GM19455 (cell line): Measurements from ENCODE around the gene SP3.
"Not testable (repeated sequence)": the region's sequence is repeated elsewhere in the genome, so short reads cannot be mapped to it uniquely, and the experiment has no call there.

Experiments
- ATAC-seq: cut with Tn5 transposase; IDR thresholded peaks from one replicate; pipeline ENCODE4 v1.9.1; 2021; ENCODE audit not compliant: unreplicated experiment

SP3 gene

GRCh38 chr2:173892341-173892740, 72.8 kb downstream of the SP3 start:
- no peak for ATAC-seq

GRCh38 chr2:173891315-173892037, 73.7 kb downstream of the SP3 start:
- ATAC-seq: no peak

DNA sequence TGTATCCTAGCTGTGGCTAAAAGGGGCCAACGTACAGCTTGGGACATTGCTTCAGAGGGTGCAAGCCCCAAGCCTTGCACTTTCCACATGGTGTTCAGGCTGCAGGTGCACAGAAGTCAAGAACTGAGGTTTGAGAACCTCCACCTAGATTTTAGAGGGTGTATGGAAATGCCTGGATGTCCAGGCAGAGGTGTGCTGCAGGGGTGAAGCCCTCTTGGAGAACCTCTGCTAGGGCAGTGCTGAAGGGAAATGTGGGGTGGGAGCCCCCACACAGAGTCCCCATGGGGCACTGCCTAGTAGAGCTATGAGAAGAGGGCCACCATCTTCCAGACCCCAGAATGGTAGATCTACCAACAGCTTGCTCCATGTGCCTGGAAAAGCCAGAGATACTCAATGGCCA, 75.7 kb downstream of the SP3 start:
- ATAC-seq: not testable (repeated sequence)

- ATAC-seq: no peak
Measured at GRCh38 chr2:173886613-173887012, 78.6 kb downstream of the SP3 start.

- no peak for ATAC-seq
Measured at GRCh38 chr2:173884025-173884802, 81.0 kb downstream of the SP3 start.

DNA sequence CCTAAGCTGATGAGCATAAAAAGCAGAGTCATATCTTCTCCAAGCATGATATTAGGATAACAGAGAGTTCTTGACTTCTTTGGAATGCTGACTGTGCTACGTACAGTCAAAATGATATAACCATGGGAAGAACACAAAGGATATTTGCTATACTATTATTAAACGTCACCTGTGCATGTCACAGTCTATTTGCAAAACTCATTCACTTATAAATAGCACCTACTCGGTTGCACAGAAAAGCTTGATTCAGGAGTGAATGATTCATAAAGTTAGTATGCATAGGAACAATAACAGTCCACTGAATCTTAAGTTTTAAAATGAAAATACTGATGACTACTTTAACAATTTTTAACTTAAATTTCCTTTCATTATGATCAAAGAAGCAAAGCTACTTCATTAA, 83.3 kb downstream of the SP3 start:
- ATAC-seq: no peak

- ATAC-seq: no peak
Measured at GRCh38 chr2:173881461-173881860, 83.7 kb downstream of the SP3 start.

DNA sequence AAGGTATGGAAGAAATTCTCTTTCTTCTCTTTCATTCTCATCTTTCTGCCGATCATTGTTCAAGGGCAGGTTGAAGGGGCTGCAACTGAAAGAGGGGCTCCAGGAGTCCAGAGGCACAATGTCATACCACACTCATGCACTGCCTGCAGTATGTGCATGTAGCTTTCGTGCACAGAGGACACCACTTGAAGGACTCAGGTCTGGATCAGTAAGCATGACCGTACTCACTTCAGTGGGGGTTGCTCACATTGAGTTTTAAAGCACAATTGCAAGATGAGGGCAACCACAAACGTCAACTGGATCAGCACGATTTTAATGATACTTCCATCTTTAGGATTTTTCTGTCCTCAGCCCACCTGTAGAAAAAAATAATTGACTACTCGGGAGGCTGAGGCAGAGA, 84.6 kb downstream of the SP3 start:
- no peak for ATAC-seq

- ATAC-seq: no peak
Measured at GRCh38 chr2:173876833-173877413, 88.2 kb downstream of the SP3 start.

DNA sequence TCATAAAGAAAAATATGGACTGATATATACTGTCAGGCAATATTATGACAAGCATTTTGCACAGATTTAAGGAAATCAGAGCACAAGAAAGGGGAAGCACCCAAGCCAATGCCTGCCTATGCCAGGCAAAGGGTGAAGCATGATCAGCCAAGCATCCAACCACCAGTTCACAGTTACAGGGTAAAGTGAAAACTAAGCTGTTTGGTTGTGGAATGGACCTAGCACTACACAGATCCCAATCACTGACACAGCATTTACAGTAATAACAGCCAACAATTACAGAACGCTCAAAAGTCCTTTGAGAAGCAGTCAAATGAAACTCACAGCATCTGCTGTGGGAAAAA, 90.3 kb downstream of the SP3 start:
- peak; percentile 72 for ATAC-seq

- peak; percentile 34 for ATAC-seq
Measured at GRCh38 chr2:173874003-173874893, 90.9 kb downstream of the SP3 start.

DNA sequence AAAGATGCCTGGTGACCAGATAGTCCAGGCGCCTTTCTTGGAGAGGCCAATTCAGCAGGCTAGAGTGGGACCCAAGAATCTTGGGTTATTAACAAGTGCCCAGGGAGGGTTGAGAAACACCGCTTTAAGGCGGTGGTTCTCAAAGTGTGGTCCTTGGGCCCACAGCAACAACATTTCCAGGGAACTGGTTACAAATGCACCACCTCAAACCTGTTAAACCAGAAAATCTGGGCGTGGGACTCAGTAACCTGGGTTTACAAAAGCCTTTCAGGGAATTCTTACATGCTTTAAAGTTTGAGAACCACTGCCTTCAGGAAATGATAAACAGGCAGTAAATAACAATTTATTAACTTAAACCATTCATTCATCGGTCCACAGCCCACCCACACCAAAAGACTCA, 92.5 kb downstream of the SP3 start:
- no peak for ATAC-seq

DNA sequence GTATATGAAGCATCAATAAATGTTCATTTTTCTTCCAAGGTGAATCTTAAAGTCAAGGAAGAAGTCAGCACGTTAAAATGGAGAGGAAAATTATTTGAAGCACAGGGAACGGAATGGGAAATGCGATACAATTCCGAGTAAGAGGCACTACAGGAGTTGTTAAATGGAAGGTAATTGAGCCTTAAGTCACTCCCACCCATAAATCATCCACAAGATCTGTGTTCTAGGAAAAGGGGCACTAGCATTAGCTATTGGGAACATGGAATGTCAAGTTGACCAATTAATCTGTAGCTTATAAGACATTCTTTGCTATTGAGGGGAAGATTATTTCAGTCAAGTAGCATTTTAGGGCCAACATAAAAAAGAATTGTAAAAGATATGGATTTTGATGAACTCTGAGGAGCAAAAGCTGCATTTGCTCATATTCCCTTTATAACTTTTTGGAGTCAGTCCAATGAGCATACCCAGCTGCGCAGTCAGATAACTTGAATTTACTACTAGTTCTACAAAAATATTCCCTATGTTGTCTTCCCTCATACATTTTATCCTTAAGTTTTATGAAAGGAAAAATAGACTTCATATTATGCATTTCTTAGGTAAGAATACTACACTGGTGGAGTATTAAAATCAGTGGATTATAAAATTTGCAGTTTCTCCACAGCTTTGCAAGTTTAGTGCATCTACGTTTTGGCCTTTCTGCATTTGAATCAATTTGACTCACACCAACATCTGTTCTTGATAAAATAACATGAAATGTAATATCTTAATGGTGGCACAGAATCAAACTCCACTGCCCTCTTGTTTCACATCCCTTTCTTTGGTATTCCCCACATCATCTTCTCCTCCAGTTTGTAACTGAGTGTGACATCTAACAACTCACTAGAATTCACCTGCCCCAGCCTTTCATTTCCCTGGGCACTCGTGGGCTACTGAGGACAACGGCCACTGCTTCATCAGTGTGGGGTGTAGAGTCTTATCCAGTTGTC, 95.6 kb downstream of the SP3 start:
- ATAC-seq: no peak

DNA sequence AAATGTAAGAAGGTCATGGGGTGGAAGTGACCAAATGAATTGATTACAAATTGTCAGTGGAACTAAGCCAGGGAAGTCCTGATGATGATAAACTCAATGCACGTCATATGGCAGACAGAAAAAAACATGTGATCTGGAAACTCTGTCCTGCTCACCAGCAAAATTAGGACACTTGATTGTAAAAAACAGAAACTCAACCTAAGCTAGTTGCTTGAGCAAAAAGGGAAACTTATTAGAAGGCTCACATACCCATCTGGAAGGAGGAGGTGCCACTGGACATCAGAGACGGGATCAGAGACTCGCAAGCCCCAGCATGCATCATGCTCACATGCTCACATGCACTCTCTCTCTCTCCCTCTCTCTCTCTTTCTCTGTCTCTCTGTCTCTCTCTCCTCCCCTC, 96.8 kb downstream of the SP3 start:
- no peak for ATAC-seq

- ATAC-seq: no peak
Measured at GRCh38 chr2:173866874-173867618, 98.1 kb downstream of the SP3 start.

- no peak for ATAC-seq
Measured at GRCh38 chr2:173865971-173866873, 99.0 kb downstream of the SP3 start.

DNA sequence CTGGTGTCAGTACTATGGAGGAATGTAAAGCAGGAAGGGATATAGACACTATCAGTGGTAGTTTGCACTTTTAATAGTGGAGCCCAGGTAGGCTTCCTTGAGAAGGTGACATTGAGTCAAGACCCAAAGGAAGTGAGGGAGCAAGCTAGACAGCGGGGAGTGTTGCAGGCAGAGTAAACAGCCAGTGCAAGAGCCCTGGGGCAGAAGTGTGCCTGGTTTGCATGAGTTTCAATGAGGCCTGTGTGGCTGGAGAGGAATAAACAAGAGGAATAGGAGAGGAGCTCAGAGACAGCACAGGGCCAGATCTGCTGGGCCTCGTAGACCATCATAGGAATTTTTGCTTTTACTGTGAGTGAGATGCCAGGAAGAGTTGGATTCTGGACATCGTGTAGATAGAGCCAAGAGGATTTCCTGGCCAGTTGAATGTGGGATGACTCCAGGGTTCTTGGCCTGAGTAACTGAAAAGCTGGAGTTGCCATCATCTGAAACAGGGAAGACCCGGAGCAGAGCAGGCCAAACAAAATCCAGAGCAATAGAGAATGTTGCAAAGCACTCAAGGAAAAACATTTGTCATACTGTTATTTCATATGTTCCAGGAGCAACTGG, 102.5 kb downstream of the SP3 start:
- no peak for ATAC-seq

- ATAC-seq: no peak
Measured at GRCh38 chr2:173860566-173860965, 104.6 kb downstream of the SP3 start.
